ENCODE data around the gene VAMP2. TPM values are rescaled to one million over a fixed set of nuclear protein-coding genes. Genes with fewer than 3 reads are reported as not detected.
A peak's percentile ranks its signal among the peaks of the same experiment; 100 is the strongest.

Gene VAMP2
- total and polyA plus RNA-seq, 9 of the 15 experiments (the other 6 are each of a cell fraction or from before 2014, with no cell fraction given): 2.3 to 31.8 (median 6.0) TPM

DNA sequence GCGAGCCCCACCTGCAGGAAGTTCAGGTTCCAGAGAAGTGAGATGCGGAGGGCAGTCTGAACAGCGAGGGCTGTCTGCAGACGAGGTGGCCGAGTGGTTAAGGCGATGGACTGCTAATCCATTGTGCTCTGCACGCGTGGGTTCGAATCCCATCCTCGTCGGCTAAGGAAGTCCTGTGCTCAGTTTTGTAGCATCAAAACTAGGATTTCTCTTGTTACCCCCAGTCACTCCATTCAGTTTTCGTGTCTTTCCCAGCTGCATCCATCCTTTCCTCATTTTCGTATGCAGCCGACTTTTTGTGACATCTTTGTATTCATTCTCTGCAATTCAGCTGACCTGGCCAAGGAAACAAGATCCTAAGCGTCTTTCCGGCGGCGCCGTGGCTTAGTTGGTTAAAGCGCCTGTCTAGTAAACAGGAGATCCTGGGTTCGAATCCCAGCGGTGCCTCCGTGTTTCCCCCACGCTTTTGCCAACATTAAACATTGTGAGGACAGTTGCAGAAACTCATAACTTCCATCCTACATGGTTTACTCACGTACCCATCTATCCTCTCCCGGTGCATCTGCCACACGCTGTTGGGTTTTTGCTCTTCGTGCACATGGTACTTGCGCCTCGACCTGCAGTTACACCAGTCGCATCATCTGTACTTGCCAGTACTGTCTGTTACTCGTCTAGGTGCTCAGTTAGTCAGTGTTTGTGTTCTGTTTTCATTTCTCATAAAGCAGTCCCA, 24.2 kb upstream of the VAMP2 start (continued):
- TF ChIP-seq MBD1 (CRISPR knock-in tag; IDR thresholded peaks at IDR 0.05) (no peak), PREB (CRISPR knock-in tag; IDR thresholded peaks at IDR 0.05) (0 out of 2 replicates have a peak, but pooled peaks have one; percentile 36), CHD2 (IDR thresholded peaks at IDR 0.05; ENCODE audit: low read depth, low read length) (0 out of 2 replicates have a peak, but pooled peaks have one; percentile 36), TAL1 (IDR thresholded peaks at IDR 0.05) (no peak), ZNF76 (CRISPR knock-in tag; IDR thresholded peaks at IDR 0.05; ENCODE audit: borderline replicate concordance) (no peak), TCF15 (CRISPR knock-in tag; IDR thresholded peaks at IDR 0.05) (no peak), SRSF1 (IDR thresholded peaks at IDR 0.05; ENCODE audit: low read depth, low read length) (no peak), JUNB (CRISPR knock-in tag; conservative IDR thresholded peaks at IDR 0.05) (no peak), RBM34 (IDR thresholded peaks at IDR 0.05; ENCODE audit: borderline replicate concordance, insufficient read depth, low read length) (no peak), TFE3 (CRISPR knock-in tag; IDR thresholded peaks at IDR 0.05) (no peak), E2F8 (IDR thresholded peaks at IDR 0.05; ENCODE audit: low read depth, partially characterized antibody) (no peak)
- TF ChIP-seq, protein P1, sequence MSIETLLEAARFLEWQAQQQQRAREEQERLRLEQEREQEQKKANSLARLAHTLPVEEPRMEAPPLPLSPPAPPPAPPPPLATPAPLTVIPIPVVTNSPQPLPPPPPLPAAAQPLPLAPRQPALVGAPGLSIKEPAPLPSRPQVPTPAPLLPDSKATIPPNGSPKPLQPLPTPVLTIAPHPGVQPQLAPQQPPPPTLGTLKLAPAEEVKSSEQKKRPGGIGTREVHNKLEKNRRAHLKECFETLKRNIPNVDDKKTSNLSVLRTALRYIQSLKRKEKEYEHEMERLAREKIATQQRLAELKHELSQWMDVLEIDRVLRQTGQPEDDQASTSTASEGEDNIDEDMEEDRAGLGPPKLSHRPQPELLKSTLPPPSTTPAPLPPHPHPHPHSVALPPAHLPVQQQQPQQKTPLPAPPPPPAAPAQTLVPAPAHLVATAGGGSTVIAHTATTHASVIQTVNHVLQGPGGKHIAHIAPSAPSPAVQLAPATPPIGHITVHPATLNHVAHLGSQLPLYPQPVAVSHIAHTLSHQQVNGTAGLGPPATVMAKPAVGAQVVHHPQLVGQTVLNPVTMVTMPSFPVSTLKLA (conservative IDR thresholded peaks at IDR 0.05): peak; percentile 13 to 19; a peak in 1 of 4 replicates
- TF ChIP-seq, protein P2, sequence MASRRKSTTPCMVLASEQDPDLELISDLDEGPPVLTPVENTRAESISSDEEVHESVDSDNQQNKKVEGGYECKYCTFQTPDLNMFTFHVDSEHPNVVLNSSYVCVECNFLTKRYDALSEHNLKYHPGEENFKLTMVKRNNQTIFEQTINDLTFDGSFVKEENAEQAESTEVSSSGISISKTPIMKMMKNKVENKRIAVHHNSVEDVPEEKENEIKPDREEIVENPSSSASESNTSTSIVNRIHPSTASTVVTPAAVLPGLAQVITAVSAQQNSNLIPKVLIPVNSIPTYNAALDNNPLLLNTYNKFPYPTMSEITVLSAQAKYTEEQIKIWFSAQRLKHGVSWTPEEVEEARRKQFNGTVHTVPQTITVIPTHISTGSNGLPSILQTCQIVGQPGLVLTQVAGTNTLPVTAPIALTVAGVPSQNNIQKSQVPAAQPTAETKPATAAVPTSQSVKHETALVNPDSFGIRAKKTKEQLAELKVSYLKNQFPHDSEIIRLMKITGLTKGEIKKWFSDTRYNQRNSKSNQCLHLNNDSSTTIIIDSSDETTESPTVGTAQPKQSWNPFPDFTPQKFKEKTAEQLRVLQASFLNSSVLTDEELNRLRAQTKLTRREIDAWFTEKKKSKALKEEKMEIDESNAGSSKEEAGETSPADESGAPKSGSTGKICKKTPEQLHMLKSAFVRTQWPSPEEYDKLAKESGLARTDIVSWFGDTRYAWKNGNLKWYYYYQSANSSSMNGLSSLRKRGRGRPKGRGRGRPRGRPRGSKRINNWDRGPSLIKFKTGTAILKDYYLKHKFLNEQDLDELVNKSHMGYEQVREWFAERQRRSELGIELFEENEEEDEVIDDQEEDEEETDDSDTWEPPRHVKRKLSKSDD (conservative IDR thresholded peaks at IDR 0.05; ENCODE audit: low read length): no peak
